Measurements from ENCODE around the gene GFRA4.

DNA sequence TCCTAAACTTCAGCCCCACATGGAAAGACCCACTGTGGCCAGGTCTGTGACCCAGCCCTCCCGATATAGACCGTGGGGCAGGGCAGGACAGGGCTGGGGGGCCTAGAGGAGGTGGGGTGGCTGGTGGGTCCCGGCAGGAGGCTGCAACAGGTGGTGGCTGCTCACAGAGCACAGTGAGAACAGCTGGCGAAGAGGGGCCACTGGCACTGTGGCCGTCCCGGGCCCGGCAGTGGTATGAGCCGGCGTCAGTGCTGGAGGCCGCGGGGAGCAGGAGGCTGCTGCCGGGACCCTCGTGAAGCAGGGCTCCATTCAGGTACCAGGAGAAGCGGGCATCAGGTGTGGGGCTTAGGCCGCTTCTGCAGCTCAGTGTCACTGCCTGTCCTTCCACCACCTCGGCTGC, 35.8 kb upstream of the GFRA4 start:
- TF ChIP-seq, protein P1, sequence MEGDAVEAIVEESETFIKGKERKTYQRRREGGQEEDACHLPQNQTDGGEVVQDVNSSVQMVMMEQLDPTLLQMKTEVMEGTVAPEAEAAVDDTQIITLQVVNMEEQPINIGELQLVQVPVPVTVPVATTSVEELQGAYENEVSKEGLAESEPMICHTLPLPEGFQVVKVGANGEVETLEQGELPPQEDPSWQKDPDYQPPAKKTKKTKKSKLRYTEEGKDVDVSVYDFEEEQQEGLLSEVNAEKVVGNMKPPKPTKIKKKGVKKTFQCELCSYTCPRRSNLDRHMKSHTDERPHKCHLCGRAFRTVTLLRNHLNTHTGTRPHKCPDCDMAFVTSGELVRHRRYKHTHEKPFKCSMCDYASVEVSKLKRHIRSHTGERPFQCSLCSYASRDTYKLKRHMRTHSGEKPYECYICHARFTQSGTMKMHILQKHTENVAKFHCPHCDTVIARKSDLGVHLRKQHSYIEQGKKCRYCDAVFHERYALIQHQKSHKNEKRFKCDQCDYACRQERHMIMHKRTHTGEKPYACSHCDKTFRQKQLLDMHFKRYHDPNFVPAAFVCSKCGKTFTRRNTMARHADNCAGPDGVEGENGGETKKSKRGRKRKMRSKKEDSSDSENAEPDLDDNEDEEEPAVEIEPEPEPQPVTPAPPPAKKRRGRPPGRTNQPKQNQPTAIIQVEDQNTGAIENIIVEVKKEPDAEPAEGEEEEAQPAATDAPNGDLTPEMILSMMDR (IDR thresholded peaks at IDR 0.05): no peak
- no peak for TF ChIP-seq POLR2A (IDR thresholded peaks at IDR 0.05)
- TF ChIP-seq EP300 (IDR thresholded peaks at IDR 0.05): no peak

Data from ovary (tissue), 3 donors.